ENCODE data around the gene FBXL22.

The FBXL22 gene

DNA sequence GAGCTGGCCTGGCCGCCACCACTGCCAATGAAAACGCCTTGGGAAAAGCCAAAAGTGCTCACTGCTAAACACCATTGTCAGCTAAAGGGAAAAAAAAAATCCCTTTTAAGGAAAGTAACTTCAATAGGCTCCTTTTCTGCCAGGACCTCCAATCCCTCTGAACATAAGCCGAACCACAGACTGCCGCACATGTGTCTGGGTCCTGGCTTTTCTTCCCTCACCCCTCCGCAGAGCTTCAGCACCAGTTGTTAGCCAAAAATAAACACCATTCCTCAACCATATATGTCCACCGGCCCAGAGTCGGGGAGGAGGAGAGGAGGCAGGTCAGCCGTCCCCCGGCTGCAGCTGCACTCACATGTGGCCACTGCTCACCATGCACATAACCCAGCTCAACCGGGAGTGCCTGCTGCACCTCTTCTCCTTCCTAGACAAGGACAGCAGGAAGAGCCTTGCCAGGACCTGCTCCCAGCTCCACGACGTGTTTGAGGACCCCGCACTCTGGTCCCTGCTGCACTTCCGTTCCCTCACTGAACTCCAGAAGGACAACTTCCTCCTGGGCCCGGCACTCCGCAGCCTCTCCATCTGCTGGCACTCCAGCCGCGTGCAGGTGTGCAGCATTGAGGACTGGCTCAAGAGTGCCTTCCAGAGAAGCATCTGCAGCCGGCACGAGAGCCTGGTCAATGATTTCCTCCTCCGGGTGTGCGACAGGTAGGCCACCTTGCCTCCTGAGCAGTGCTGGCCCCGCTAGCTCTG is at the start of gene FBXL22:
Gene FBXL22 (plus strand): TSS at position 350 of the 753 bp plus-strand sequence. CDS start 6 bp downstream, at position 356.
- DNase-seq (ENCODE audit: low read depth in 3 of 3): no peak

- no peak for DNase-seq (ENCODE audit: low read depth in 3 of 3)
Measured at GRCh38 chr15:63551400-63551799, 45.8 kb upstream of the FBXL22 start.

DNA sequence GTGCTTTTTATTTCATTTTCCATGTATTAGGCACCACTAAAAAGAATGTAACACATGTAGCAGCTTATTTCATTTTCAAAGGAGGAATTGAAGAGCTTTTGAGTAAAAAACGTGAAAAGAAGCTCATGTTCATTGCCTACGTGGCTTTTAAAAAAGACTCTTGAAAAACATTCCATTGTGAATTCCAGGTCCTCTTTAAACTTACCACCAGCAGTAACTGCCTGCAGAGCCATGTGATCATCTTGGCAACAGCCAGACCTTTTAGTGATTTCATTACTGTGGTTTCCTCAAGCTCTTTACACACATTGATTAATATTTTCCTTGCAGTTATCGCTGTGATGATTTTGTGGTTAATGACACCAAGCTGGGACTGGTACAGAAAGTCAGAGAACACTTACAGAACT is 43.8 kb upstream of the FBXL22 start:
- no peak for DNase-seq (ENCODE audit: low read depth in 3 of 3)

GRCh38 chr15:63554337-63554927 is 42.8 kb upstream of the FBXL22 start:
- DNase-seq (ENCODE audit: low read depth in 3 of 3): no peak

DNA sequence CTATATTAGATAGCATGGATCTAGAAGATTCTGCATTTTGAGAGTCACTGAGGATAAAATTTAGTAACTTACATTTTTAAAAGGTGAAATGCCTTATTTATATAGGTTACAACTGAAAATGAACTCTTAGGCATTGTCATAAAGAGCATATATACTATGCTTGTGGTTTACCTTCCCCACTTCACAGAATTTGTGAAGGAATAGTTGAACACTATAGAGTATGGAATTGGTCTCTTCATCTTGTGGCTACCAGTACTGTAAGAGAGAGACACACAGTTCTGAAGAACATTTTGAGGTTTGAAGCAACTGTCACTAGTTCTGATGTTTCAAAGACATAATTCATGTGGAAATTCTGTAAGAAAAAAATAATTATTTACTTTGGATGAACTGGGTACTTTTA is 41.7 kb upstream of the FBXL22 start:
- no peak for DNase-seq (ENCODE audit: low read depth in 3 of 3)

GRCh38 chr15:63556246-63556645 is 40.9 kb upstream of the FBXL22 start:
- no peak for DNase-seq (ENCODE audit: low read depth in 3 of 3)

DNA sequence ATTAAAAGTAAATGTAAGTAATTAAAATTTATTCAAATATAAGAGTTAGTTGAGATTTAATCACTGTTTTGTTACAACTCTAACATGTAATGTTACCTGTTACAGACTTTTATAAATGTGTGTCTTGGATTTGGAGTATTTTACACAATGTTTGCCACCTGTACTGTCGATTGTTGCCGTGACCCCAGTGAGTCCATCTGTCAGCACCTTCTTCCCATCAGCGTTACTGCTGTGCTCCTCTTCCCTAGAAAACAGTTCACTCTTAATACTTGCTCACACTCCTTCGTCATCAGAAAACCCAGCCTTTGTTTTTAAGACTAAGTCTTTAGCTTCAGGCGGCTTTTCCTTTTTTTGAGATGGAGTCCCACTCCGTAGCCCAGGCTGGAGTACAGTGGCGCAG is 40.5 kb upstream of the FBXL22 start:
- no peak for DNase-seq (ENCODE audit: low read depth in 3 of 3)

DNA sequence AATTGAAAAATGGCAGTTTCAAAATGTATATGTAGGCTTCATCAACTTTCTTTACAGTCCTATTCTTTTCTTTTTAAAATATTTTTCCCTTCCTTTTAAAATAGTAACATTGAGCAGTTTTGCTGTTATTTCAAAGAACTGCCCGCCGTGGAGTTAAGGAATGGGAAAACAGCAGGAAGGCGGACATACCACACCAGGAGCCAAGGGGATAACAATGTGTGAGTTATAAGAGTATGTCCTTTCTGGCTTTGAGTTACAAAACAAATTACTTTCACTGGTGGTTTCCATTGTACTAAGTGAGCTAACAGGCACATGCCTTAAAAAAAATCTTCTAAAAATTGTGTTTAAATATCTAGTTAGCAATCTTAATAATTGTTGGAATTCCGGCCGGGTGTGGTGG is 37.4 kb upstream of the FBXL22 start:
- no peak for DNase-seq (ENCODE audit: low read depth in 3 of 3)

DNA sequence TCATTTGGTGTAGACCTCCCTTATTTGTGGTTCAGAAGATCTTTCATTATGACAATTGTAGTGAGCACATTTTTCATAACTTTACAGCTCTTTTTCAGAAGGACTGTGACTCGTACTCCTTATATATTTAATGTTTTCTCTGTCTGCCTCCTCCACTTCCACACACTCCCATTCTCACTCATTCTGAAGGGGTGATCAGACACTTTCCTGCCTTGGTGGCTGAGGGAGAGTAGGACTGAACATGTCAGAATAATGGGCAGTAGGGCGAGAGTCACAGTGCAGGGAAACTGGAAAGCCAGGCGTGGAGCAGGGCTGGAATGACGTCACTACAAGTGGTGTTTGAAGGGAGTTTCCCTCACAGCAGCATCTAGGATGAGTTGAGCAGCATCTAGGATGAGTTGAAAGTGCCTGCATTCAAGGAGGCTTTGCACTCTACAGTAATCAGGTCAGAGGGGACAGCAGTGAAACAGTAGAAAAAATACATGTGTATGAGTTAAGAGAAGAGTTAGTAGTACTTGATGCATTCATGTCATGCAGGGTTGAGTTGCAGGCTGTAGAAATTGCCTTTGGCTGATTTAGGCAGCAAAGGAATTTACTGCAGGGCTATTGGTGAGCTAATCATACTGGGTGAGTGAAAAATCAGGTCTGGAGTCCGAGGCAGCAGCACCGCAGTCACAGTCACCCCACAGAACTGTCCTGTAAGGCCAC is 36.3 kb upstream of the FBXL22 start:
- DNase-seq (ENCODE audit: low read depth in 3 of 3): peak; percentile 20 to 72 (median 59)

GRCh38 chr15:63564093-63564492 is 33.1 kb upstream of the FBXL22 start:
- no peak for DNase-seq (ENCODE audit: low read depth in 3 of 3)

DNA sequence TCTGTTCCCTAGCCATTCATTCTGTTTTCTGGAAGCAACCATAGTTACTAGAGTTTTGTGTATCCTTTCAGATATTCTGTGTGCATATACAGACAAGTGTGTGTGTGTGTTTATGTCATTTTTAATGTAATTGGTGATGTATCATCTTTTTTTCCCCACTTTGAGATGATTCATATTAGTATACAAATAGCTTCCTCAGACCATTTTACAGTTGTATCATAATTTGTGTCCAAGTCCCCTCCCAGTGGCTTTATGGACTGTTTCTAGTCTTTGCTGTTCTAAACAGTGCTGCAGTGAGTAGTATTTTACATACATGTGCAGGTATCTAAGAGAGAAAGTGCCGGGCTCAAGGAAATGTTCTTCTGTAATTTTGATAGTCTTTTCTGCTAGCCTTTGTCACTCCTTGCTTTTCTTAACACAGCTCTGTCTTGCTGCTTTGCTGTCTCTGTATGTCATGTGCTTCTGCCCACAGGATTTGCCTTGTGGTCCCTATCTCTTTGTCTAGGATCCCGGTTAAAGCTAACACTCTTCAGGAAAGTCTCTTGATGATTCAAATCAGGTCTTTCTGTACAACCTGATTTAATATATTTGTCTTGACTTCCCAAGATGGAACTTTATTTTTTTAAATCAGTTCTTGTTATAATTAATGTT is 31.5 kb upstream of the FBXL22 start:
- DNase-seq (ENCODE audit: low read depth in 3 of 3): no peak

GRCh38 chr15:63572749-63573464 is 24.3 kb upstream of the FBXL22 start:
- DNase-seq (ENCODE audit: low read depth in 3 of 3): no peak

GRCh38 chr15:63573533-63573932 is 23.7 kb upstream of the FBXL22 start:
- DNase-seq (ENCODE audit: low read depth in 3 of 3): no peak

GRCh38 chr15:63575312-63575711 is 21.9 kb upstream of the FBXL22 start:
- DNase-seq (ENCODE audit: low read depth in 3 of 3): no peak

DNA sequence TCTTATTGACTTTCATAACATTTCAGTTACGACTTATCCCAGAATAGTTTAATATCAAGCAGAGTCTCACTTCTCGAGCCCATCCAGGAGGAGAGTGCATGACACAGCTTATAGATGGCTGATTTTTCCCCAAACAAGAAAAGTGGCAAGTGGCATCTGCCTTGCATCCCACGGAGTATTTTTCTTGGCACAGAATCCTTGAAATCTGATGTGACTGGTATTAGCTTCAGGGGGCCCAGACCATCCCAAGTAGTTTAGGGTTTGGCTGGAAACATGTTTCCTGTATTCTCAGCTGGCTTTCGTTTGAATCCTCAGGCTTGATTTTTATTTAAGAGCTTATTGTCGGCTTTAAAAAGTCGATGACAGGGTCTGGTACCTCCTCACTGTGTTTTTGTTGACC is 20.7 kb upstream of the FBXL22 start:
- no peak for DNase-seq (ENCODE audit: low read depth in 3 of 3)

- no peak for DNase-seq (ENCODE audit: low read depth in 3 of 3)
Measured at GRCh38 chr15:63582179-63582578, 15.0 kb upstream of the FBXL22 start.

DNA sequence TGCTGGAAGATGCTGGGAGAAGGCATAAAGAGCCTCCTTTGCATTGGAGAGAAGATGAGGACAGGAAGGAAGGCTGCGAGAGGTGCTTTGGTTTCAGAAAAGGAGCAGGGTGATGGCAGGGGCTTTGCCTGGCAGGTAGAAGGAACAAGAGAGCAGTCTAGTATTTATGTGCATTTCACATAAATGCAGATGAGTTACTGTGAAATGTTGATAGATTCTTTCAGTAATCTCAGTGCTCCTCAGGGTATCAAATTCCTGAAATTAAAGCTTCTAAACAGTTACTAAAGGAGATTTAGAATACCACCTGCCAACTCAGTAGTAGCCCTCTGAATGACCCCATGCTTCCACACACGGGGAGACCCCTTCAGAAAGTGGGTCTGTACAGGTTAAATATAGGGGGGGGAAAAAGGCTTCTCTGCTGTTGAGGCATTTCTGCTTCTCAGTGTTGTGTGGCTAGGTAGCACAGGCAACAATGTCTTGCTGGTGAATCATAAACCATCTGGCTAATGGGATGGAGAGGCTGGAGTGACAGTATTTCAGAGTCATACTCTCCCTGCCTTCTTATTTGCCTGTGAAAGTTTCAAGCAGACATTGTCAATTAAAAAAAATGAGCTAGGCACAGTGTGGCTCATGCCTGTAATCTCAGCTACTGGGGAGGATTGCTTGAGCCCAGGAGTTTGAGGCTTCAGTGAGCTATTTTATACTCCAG is 14.3 kb upstream of the FBXL22 start:
- no peak for DNase-seq (ENCODE audit: low read depth in 3 of 3)

DNA sequence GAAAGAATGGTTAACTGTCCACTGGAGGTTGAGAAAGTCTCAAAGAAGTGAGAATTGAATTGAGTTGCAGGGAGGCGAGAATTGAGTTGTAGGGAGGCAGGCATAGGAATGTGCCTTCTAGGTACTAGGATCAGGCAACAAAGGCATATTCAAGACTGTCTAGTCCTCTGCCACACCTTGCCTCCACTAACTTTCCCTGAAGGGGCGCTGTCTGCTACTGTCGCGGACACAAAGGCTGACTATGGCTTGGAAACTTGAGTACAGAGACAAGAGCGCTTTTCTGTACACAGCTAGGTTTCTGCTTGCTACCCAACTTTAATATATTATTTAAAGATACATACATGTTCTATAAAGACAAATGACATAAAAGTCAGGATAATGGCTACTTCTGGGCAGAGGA is 10.4 kb upstream of the FBXL22 start:
- no peak for DNase-seq (ENCODE audit: low read depth in 3 of 3)

DNA sequence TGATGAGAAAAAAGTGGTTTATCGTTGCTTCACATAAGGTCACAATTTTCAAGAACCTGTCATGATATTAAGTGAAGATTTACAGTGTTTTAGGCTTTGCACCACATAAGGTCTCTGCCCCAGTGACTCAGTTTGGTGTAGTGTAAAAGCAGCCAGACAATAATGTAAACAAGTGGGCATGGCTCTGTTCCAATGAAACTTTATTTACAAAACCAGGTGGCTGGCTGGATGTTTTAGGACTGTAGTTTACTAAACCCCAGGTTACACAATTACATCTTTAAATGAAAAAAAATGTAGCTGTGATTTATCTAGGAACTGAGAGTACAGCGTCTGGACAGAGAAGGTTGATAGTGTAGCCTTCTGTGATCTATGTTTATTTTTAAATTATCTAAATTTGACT is 9.7 kb upstream of the FBXL22 start:
- DNase-seq (ENCODE audit: low read depth in 3 of 3): no peak

- no peak for DNase-seq (ENCODE audit: low read depth in 3 of 3)
Measured at GRCh38 chr15:63588826-63589225, 8.4 kb upstream of the FBXL22 start.
